GM12878 (cell line): ENCODE results near the gene PHF21B. TPM values are rescaled to one million over a fixed set of nuclear protein-coding genes. Genes with fewer than 3 reads are reported as not detected.

Experiments
- ATAC-seq: fragments of 200-7000 bp; cut with Tn5 transposase; 3 replicates; pipeline ENCODE4 v1.9.1; 2020; ENCODE audit warnings: mild to moderate bottlenecking, moderate library complexity
- BruUV-seq: library from RNA; stranded (reverse); fragments of 400-500 nt; replicated peaks from 2 replicates; lab custom pipeline; 2021; lab: Mats Ljungman, UMichigan
- CTCF ChIA-PET: fragments of 300-600 bp; sonication (Branson Sonifier 250); formaldehyde crosslinking; extraction: SDS; loops from one replicate; lab custom pipeline; 2021; ENCODE audit warnings: inconsistent platforms; lab: Yijun Ruan, JAX
- POLR2A ChIA-PET: fragments of 350-600 bp; formaldehyde crosslinking; extraction: SDS; loops from one replicate; lab custom pipeline; 2021; ENCODE audit warnings: inconsistent platforms; lab: Charles Lee
- RAD21 ChIA-PET: fragments of 300-600 bp; sonication (Branson Sonifier 250); formaldehyde crosslinking; loops from one replicate; lab custom pipeline; 2023; ENCODE audit warnings: antibody characterized with exemption; ENCODE audit not compliant: unreplicated experiment; lab: Charles Lee
- SMC1A ChIA-PET: fragments of 300-600 bp; sonication (Branson Sonifier 250); formaldehyde crosslinking; loops from one replicate; lab custom pipeline; 2023; ENCODE audit not compliant: unreplicated experiment, uncharacterized antibody; lab: Charles Lee
- DNase-seq: peaks from one replicate; pipeline ENCODE4 v3.0.0-alpha.2; 2011; ENCODE audit warnings: low read depth, low spot score
- FAIRE-seq: peaks from 3 replicates; lab custom pipeline; 2011; peaks lifted over from hg19 to GRCh38; lab: Jason Lieb, UNC
- H2AFZ ChIP-seq: 2 replicates; pipeline ENCODE4 v1.6.0; 2011; ENCODE audit warnings: low read depth, low read length, control low read depth; ENCODE audit not compliant: control insufficient read depth
- H3K27ac ChIP-seq: 2 replicates; pipeline ENCODE4 v1.5.1; 2011; ENCODE audit warnings: control low read depth; ENCODE audit not compliant: control insufficient read depth, insufficient read depth
- H3K27me3 ChIP-seq, 2 experiments: replicated peaks in 1 of 2; 2 replicates each; pipeline versions ENCODE4 v1.6.0 to v1.6.1; 2011; ENCODE audit warnings: low read length in 1 of 2; ENCODE audit not compliant: control insufficient read depth in 2 of 2, insufficient read depth in 2 of 2
- H3K36me3 ChIP-seq, 2 experiments: 2 replicates each; pipeline ENCODE4 v1.5.1; 2011; ENCODE audit warnings: low read length in 1 of 2; ENCODE audit not compliant: control insufficient read depth in 2 of 2, insufficient read depth in 2 of 2
- H3K4me1 ChIP-seq: 2 replicates; pipeline ENCODE4 v1.6.1; 2011; ENCODE audit warnings: mild to moderate bottlenecking, low read length, moderate library complexity, mixed read lengths; ENCODE audit not compliant: control insufficient read depth, insufficient read depth
- H3K4me2 ChIP-seq: 2 replicates; pipeline ENCODE4 v1.6.0; 2011; ENCODE audit warnings: control low read depth; ENCODE audit not compliant: control insufficient read depth, insufficient read depth
- H3K4me3 ChIP-seq: fragments of 200-600 bp; sonication (generic); 2 replicates; pipeline ENCODE4 v1.5.1; 2016
- H3K79me2 ChIP-seq: 2 replicates; pipeline ENCODE4 v1.6.0; 2011; ENCODE audit warnings: low read length; ENCODE audit not compliant: control insufficient read depth, insufficient read depth
- H3K9ac ChIP-seq: 2 replicates; pipeline ENCODE4 v1.8.0; 2011; ENCODE audit warnings: low read length, control low read depth, mixed read lengths; ENCODE audit not compliant: control insufficient read depth, insufficient read depth
- H3K9me3 ChIP-seq: replicated peaks from 3 replicates; pipeline ENCODE4 v1.5.1; 2011; ENCODE audit warnings: mild to moderate bottlenecking, low read length; ENCODE audit not compliant: control insufficient read depth, insufficient read depth
- H4K20me1 ChIP-seq: 2 replicates; pipeline ENCODE4 v1.6.0; 2011; ENCODE audit not compliant: control insufficient read depth, insufficient read depth
- ASH2L ChIP-seq: fragments of 300-600, 200-600 bp; sonication (generic); IDR thresholded peaks from 2 replicates; pipeline ENCODE4 v1.6.1; 2017; ENCODE audit warnings: low read depth, mild to moderate bottlenecking, borderline replicate concordance
- BCL11A ChIP-seq: IDR thresholded peaks from 2 replicates; pipeline ENCODE4 v1.6.1; 2011; ENCODE audit warnings: low read depth, low read length
- CHD2 ChIP-seq: IDR thresholded peaks from 2 replicates; pipeline ENCODE4 v1.6.1; 2011; ENCODE audit warnings: low read depth, low read length, improper control_type of control experiment, borderline replicate concordance
- IRF4 ChIP-seq: IDR thresholded peaks from 2 replicates; pipeline ENCODE4 v1.6.1; 2011; ENCODE audit warnings: low read depth, low read length
- KLF5 ChIP-seq: fragments of 450-650 bp; IDR thresholded peaks from 2 replicates; pipeline ENCODE4 v1.6.1; 2014; ENCODE audit warnings: mild to moderate bottlenecking; ENCODE audit not compliant: partially characterized antibody
- MEF2A ChIP-seq: IDR thresholded peaks from 2 replicates; pipeline ENCODE4 v1.6.1; 2011; ENCODE audit warnings: low read depth, mild to moderate bottlenecking, low read length, moderate library complexity; ENCODE audit not compliant: insufficient read depth
- NR2C1 ChIP-seq: fragments of 450-650 bp; IDR thresholded peaks from 2 replicates; pipeline ENCODE4 v1.6.1; 2017; ENCODE audit warnings: antibody characterized with exemption, mild to moderate bottlenecking, moderate library complexity
- SMC3 ChIP-seq: IDR thresholded peaks from 2 replicates; pipeline ENCODE4 v1.6.1; 2011; ENCODE audit warnings: low read length, improper control_type of control experiment, borderline replicate concordance
- SPI1 ChIP-seq: IDR thresholded peaks from 2 replicates; pipeline ENCODE4 v1.6.1; 2011; ENCODE audit warnings: low read depth, mild to moderate bottlenecking, low read length, moderate library complexity, borderline replicate concordance; ENCODE audit not compliant: insufficient read depth
- WGBS: methylation state at CpG from one replicate; pipeline ENCODE4 v1.1.6; 2016; ENCODE audit warnings: low lambda C conversion rate; ENCODE audit not compliant: insufficient replicate concordance, insufficient coverage; ENCODE audit errors: missing lambda C conversion rate; 5-methylcytosine and 5-hydroxymethylcytosine counted together
- in situ Hi-C: fragments of 300-500 bp; cut with MboI; formaldehyde crosslinking; loops from 9 replicates; pipeline ENCODE4 v1.14.3; 2018; ENCODE audit warnings: mixed read lengths
- intact Hi-C: fragments of 100-400 bp; cut with micrococcal nuclease; formaldehyde crosslinking; loops from one replicate; pipeline ENCODE4 v1.14.2; 2022; ENCODE audit not compliant: unreplicated experiment
- polyA plus RNA-seq, 11 experiments: library from polyadenylated mRNA; depleted of rRNA in 4 of 11; unstranded in 6 of 11; stranded (reverse) in 5 of 11; fragments of >200 nt; fragmentation: Nextera tagmentation in 4 of 11; fragmentation: Illumina TruSeq in 1 of 11; extraction: Ambion mirVana in 4 of 11; extraction: Trizol in 1 of 11; gene quantifications; 1 replicate in 1 of 11; 2 replicates in 10 of 11; pipeline versions ENCODE4 v1.2.1 to v1.2.3, GENCODE V29; 2011 to 2016; ENCODE audit warnings: inconsistent platforms in 2 of 11, missing spikeins in 2 of 11, low read depth in 1 of 11
- total RNA-seq, 4 experiments: library from RNA; depleted of rRNA in 3 of 4; stranded (reverse); fragments of >200 nt in 3 of 4; fragmentation: Illumina TruSeq in 1 of 4; extraction: Trizol in 1 of 4; gene quantifications; 2 replicates each; pipeline versions ENCODE4 v1.2.1 to v1.2.3, GENCODE V29; 2013 to 2021
- TF ChIP-seq, protein P1 (sequence below): fragments of 450-650 bp; IDR thresholded peaks from 2 replicates; pipeline ENCODE4 v1.6.1; 2018; ENCODE audit warnings: borderline replicate concordance, mild to moderate bottlenecking; ENCODE audit not compliant: partially characterized antibody
- TF ChIP-seq, protein P2 (sequence below): fragments of 450-650 bp; IDR thresholded peaks from 2 replicates; pipeline ENCODE4 v1.6.1; 2016; ENCODE audit warnings: mild to moderate bottlenecking, moderate library complexity, borderline replicate concordance

The PHF21B gene
- total and polyA plus RNA-seq, 10 of the 15 experiments (the other 5 are each of a cell fraction or from before 2014, with no cell fraction given): 0.03 to 0.35 TPM; not detected in 8

DNA sequence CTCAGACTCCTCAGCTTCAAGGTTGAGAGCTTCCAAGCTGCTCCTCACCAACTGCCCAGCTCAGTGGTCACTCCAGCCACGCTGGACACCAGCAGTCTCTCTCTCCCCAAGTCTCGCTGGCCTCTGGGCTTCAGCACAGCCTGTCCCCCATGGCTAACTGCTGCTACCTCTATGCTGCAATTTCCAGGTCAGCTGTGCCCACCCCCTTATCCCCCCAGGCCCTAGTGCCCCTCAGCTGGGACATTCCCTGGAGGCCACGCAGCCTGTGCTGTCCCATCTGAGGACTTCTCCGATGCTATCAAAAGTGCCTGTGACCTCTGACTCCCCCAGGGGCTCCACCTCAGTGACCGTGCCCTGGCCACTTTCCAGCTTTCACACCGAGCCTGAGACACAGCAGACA lies 37.5 kb upstream of the PHF21B start:
- peaks cover 0 to 3% of the 10 kb centered on the region in 2 experiments; a peak in 2 of 4 replicates for H3K27me3 ChIP-seq
- DNase-seq: no peak
- RAD21 ChIA-PET: no interaction called here
- H3K9me3 ChIP-seq: no peaks in the 10 kb centered on the region; the same call in 2 of the 3 replicates
- in situ Hi-C loops (no loop called here), intact Hi-C loops (no loop called here)
- H4K20me1 ChIP-seq: no peaks in the 10 kb centered on the region
- H3K9ac ChIP-seq: no peak overlapping the region
- H3K4me2 ChIP-seq: no peak overlapping the region
- no peak for FAIRE-seq
- no peaks in the 10 kb centered on the region for H3K79me2 ChIP-seq
- no peaks in the 10 kb centered on the region for H3K36me3 ChIP-seq
- no peak for ATAC-seq
- WGBS: 20% methylated on average over 6 of the region's 6 CpGs
- H3K4me1 ChIP-seq: no peaks in the 10 kb centered on the region
- SMC1A ChIA-PET: no interaction called here
- POLR2A ChIA-PET: no interaction called here
- TF ChIP-seq ASH2L (no peak), CHD2 (no peak)
- no peak overlapping the region for H3K27ac ChIP-seq
- no peak overlapping the region for H2AFZ ChIP-seq
- no TSS peak for BruUV-seq
- CTCF ChIA-PET: interaction anchor here (1.9 kb wide), 1 partner anchor 49 kb away, joined by 4 read pairs; no protein-coding TSS in a partner anchor
- H3K4me3 ChIP-seq: no peak overlapping the region

DNA sequence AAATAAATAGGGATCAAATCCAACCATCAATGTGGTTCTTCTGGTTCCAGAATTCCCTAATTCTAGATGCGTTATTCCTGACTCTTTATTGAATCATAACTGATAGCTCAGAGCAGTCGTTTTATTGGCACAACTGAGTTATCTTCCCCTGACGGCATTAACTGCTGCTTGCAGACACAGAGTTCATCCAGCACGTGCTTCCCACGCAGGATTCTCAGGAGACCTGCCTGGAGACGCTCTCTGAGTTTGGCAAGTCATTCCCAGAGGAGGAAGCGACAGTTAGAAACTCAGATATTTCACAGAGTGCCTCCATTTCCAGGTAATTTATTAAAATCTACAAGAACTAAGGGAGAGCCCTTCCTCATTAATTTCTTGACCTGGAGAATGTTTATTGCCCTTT lies 35.4 kb upstream of the PHF21B start:
- FAIRE-seq (no peak), DNase-seq (no peak), ATAC-seq (no peak)
- peaks cover 0 to 2% of the 10 kb centered on the region in 2 experiments; a peak in 1 of 4 replicates for H3K27me3 ChIP-seq
- H4K20me1 ChIP-seq: no peaks in the 10 kb centered on the region
- ChIA-PET POLR2A (no interaction called here), CTCF (no interaction called here), RAD21 (no interaction called here), SMC1A (no interaction called here)
- no peak overlapping the region for H3K27ac ChIP-seq
- no peak overlapping the region for H2AFZ ChIP-seq
- no peak overlapping the region for H3K9ac ChIP-seq
- intact Hi-C loops: no loop called here
- WGBS: 27% methylated on average over 7 of the region's 7 CpGs
- no peaks in the 10 kb centered on the region for H3K79me2 ChIP-seq
- no peak overlapping the region for H3K4me2 ChIP-seq
- no peaks in the 10 kb centered on the region for H3K36me3 ChIP-seq
- H3K4me3 ChIP-seq: no peak overlapping the region
- in situ Hi-C loops: no loop called here
- H3K4me1 ChIP-seq: no peaks in the 10 kb centered on the region
- H3K9me3 ChIP-seq: no peaks in the 10 kb centered on the region; the same call in 2 of the 3 replicates
- no TSS peak for BruUV-seq
- TF ChIP-seq IRF4 (no peak), SMC3 (no peak), MEF2A (no peak), NR2C1 (no peak), SPI1 (no peak), KLF5 (no peak), BCL11A (no peak)
- TF ChIP-seq, protein P1, sequence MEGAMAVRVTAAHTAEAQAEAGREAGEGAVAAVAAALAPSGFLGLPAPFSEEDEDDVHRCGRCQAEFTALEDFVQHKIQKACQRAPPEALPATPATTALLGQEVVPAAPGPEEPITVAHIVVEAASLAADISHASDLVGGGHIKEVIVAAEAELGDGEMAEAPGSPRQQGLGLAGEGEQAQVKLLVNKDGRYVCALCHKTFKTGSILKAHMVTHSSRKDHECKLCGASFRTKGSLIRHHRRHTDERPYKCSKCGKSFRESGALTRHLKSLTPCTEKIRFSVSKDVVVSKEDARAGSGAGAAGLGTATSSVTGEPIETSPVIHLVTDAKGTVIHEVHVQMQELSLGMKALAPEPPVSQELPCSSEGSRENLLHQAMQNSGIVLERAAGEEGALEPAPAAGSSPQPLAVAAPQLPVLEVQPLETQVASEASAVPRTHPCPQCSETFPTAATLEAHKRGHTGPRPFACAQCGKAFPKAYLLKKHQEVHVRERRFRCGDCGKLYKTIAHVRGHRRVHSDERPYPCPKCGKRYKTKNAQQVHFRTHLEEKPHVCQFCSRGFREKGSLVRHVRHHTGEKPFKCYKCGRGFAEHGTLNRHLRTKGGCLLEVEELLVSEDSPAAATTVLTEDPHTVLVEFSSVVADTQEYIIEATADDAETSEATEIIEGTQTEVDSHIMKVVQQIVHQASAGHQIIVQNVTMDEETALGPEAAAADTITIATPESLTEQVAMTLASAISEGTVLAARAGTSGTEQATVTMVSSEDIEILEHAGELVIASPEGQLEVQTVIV: no peak
- TF ChIP-seq, protein P2, sequence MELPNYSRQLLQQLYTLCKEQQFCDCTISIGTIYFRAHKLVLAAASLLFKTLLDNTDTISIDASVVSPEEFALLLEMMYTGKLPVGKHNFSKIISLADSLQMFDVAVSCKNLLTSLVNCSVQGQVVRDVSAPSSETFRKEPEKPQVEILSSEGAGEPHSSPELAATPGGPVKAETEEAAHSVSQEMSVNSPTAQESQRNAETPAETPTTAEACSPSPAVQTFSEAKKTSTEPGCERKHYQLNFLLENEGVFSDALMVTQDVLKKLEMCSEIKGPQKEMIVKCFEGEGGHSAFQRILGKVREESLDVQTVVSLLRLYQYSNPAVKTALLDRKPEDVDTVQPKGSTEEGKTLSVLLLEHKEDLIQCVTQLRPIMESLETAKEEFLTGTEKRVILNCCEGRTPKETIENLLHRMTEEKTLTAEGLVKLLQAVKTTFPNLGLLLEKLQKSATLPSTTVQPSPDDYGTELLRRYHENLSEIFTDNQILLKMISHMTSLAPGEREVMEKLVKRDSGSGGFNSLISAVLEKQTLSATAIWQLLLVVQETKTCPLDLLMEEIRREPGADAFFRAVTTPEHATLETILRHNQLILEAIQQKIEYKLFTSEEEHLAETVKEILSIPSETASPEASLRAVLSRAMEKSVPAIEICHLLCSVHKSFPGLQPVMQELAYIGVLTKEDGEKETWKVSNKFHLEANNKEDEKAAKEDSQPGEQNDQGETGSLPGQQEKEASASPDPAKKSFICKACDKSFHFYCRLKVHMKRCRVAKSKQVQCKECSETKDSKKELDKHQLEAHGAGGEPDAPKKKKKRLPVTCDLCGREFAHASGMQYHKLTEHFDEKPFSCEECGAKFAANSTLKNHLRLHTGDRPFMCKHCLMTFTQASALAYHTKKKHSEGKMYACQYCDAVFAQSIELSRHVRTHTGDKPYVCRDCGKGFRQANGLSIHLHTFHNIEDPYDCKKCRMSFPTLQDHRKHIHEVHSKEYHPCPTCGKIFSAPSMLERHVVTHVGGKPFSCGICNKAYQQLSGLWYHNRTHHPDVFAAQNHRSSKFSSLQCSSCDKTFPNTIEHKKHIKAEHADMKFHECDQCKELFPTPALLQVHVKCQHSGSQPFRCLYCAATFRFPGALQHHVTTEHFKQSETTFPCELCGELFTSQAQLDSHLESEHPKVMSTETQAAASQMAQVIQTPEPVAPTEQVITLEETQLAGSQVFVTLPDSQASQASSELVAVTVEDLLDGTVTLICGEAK: no peak
